ENCODE measurements around the gene UBXN6. TPM values are rescaled to one million over a fixed set of nuclear protein-coding genes. Genes with fewer than 3 reads are reported as not detected.
A peak's percentile ranks its signal among the peaks of the same experiment; 100 is the strongest.

UBXN6 gene
- total RNA-seq, 1 donor from 2014 or later, result 63.6 TPM

GRCh38 chr19:4406626-4407025 is 51.0 kb downstream of the UBXN6 start:
- Mint-ChIP-seq H3K27ac (ENCODE audit: unreplicated experiment) (no peak overlapping the region), H3K9me3 (ENCODE audit: unreplicated experiment) (no peaks in the 10 kb centered on the region), H3K27me3 (ENCODE audit: low read depth, unreplicated experiment) (no peaks in the 10 kb centered on the region), H3K4me1 (ENCODE audit: low read depth, unreplicated experiment) (peaks cover 14% of the 10 kb centered on the region), H3K4me3 (ENCODE audit: unreplicated experiment) (no peak overlapping the region), H3K36me3 (ENCODE audit: low read depth, unreplicated experiment) (peaks cover 3% of the 10 kb centered on the region)
- DNase-seq (ENCODE audit: low read depth) (no peak), FAIRE-seq (no peak)
- no peak overlapping the region for H3K27ac ChIP-seq (ENCODE audit: low read depth, low read length)
- TF ChIP-seq EZH2 (IDR thresholded peaks at IDR 0.05; ENCODE audit: insufficient read depth, low read length), result no peak
- TF ChIP-seq, protein P1, sequence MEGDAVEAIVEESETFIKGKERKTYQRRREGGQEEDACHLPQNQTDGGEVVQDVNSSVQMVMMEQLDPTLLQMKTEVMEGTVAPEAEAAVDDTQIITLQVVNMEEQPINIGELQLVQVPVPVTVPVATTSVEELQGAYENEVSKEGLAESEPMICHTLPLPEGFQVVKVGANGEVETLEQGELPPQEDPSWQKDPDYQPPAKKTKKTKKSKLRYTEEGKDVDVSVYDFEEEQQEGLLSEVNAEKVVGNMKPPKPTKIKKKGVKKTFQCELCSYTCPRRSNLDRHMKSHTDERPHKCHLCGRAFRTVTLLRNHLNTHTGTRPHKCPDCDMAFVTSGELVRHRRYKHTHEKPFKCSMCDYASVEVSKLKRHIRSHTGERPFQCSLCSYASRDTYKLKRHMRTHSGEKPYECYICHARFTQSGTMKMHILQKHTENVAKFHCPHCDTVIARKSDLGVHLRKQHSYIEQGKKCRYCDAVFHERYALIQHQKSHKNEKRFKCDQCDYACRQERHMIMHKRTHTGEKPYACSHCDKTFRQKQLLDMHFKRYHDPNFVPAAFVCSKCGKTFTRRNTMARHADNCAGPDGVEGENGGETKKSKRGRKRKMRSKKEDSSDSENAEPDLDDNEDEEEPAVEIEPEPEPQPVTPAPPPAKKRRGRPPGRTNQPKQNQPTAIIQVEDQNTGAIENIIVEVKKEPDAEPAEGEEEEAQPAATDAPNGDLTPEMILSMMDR (IDR thresholded peaks at IDR 0.05; ENCODE audit: insufficient read depth, low read depth, low read length), result no peak
- no peak overlapping the region for H3K4me3 ChIP-seq (ENCODE audit: insufficient read depth, low read depth, low read length)
- peaks cover 67% of the 10 kb centered on the region for H3K79me2 ChIP-seq (ENCODE audit: insufficient read depth, low read length)
- peaks cover 10% of the 10 kb centered on the region for H4K20me1 ChIP-seq (ENCODE audit: insufficient read depth, low read length)
- peaks cover 12% of the 10 kb centered on the region for H3K36me3 ChIP-seq (ENCODE audit: insufficient read depth, low read length)
- no peak overlapping the region for H3K9ac ChIP-seq (ENCODE audit: low read length)
- no peaks in the 10 kb centered on the region for H3K27me3 ChIP-seq (ENCODE audit: insufficient read depth, low read length)
- no peak overlapping the region for H2AFZ ChIP-seq (ENCODE audit: low read depth, low read length)
- peaks cover 11% of the 10 kb centered on the region for H3K4me1 ChIP-seq (ENCODE audit: insufficient read depth, low read length)
- no peak overlapping the region for H3K4me2 ChIP-seq (ENCODE audit: low read length)
- no peaks in the 10 kb centered on the region for H3K9me3 ChIP-seq (ENCODE audit: insufficient read depth, low read depth, low read length)

- no peaks in the 10 kb centered on the region for H3K9me3 Mint-ChIP-seq (ENCODE audit: unreplicated experiment)
- Histone ChIP-seq H3K4me2 (ENCODE audit: low read length) (no peak overlapping the region), H3K9ac (ENCODE audit: low read length) (no peak overlapping the region), H3K9me3 (ENCODE audit: insufficient read depth, low read depth, low read length) (no peaks in the 10 kb centered on the region), H4K20me1 (ENCODE audit: insufficient read depth, low read length) (peaks cover 10% of the 10 kb centered on the region), H3K4me3 (ENCODE audit: insufficient read depth, low read depth, low read length) (no peak overlapping the region), H3K27ac (ENCODE audit: low read depth, low read length) (no peak overlapping the region), H3K79me2 (ENCODE audit: insufficient read depth, low read length) (peaks cover 67% of the 10 kb centered on the region), H3K36me3 (ENCODE audit: insufficient read depth, low read length) (peaks cover 12% of the 10 kb centered on the region), H3K27me3 (ENCODE audit: insufficient read depth, low read length) (no peaks in the 10 kb centered on the region), H2AFZ (ENCODE audit: low read depth, low read length) (no peak overlapping the region), H3K4me1 (ENCODE audit: insufficient read depth, low read length) (peaks cover 12% of the 10 kb centered on the region)
- H3K27ac Mint-ChIP-seq (ENCODE audit: unreplicated experiment), result no peak overlapping the region
- no peaks in the 10 kb centered on the region for H3K27me3 Mint-ChIP-seq (ENCODE audit: low read depth, unreplicated experiment)
- TF ChIP-seq, protein P1 (IDR thresholded peaks at IDR 0.05; ENCODE audit: insufficient read depth, low read depth, low read length), result no peak
- no peak for TF ChIP-seq EZH2 (IDR thresholded peaks at IDR 0.05; ENCODE audit: insufficient read depth, low read length)
- peaks cover 14% of the 10 kb centered on the region for H3K4me1 Mint-ChIP-seq (ENCODE audit: low read depth, unreplicated experiment)
- FAIRE-seq (no peak), DNase-seq (ENCODE audit: low read depth) (no peak)
- H3K4me3 Mint-ChIP-seq (ENCODE audit: unreplicated experiment), result no peak overlapping the region
- H3K36me3 Mint-ChIP-seq (ENCODE audit: low read depth, unreplicated experiment), result peaks cover 3% of the 10 kb centered on the region
These were observed 51.6 kb downstream of the UBXN6 start for GRCh38 chr19:4405977-4406376.

- peaks cover 6% of the 10 kb centered on the region for H3K4me1 Mint-ChIP-seq (ENCODE audit: low read depth, unreplicated experiment)
- peak overlapping the region; percentile 80 for H3K27ac Mint-ChIP-seq (ENCODE audit: unreplicated experiment)
- H3K9me3 ChIP-seq (ENCODE audit: insufficient read depth, low read depth, low read length), result no peaks in the 10 kb centered on the region
- FAIRE-seq, result no peak
- H3K9me3 Mint-ChIP-seq (ENCODE audit: unreplicated experiment), result no peaks in the 10 kb centered on the region
- H3K27me3 ChIP-seq (ENCODE audit: insufficient read depth, low read length), result no peaks in the 10 kb centered on the region
- peaks cover 22% of the 10 kb centered on the region for H4K20me1 ChIP-seq (ENCODE audit: insufficient read depth, low read length)
- peaks cover 12% of the 10 kb centered on the region for H3K4me1 ChIP-seq (ENCODE audit: insufficient read depth, low read length)
- no peak for TF ChIP-seq EZH2 (IDR thresholded peaks at IDR 0.05; ENCODE audit: insufficient read depth, low read length)
- TF ChIP-seq, protein P1 (IDR thresholded peaks at IDR 0.05; ENCODE audit: insufficient read depth, low read depth, low read length), result no peak
- H3K36me3 Mint-ChIP-seq (ENCODE audit: low read depth, unreplicated experiment), result no peaks in the 10 kb centered on the region
- peak overlapping the region; percentile 96 for H3K4me2 ChIP-seq (ENCODE audit: low read length)
- no peaks in the 10 kb centered on the region for H3K27me3 Mint-ChIP-seq (ENCODE audit: low read depth, unreplicated experiment)
- H3K4me3 Mint-ChIP-seq (ENCODE audit: unreplicated experiment), result peak overlapping the region; percentile 90
- H3K36me3 ChIP-seq (ENCODE audit: insufficient read depth, low read length), result no peaks in the 10 kb centered on the region
- peak overlapping the region; percentile 90 for H3K4me3 ChIP-seq (ENCODE audit: insufficient read depth, low read depth, low read length)
- H3K9ac ChIP-seq (ENCODE audit: low read length), result peak overlapping the region; percentile 99
- peak overlapping the region; percentile 85 for H3K27ac ChIP-seq (ENCODE audit: low read depth, low read length)
- DNase-seq (ENCODE audit: low read depth), result no peak
- peak overlapping the region; percentile 94 for H2AFZ ChIP-seq (ENCODE audit: low read depth, low read length)
- H3K79me2 ChIP-seq (ENCODE audit: insufficient read depth, low read length), result peaks cover 72% of the 10 kb centered on the region
These were observed 54.4 kb downstream of the UBXN6 start for GRCh38 chr19:4403005-4403761.
